ENCODE results near the gene SLC34A3.

DNA sequence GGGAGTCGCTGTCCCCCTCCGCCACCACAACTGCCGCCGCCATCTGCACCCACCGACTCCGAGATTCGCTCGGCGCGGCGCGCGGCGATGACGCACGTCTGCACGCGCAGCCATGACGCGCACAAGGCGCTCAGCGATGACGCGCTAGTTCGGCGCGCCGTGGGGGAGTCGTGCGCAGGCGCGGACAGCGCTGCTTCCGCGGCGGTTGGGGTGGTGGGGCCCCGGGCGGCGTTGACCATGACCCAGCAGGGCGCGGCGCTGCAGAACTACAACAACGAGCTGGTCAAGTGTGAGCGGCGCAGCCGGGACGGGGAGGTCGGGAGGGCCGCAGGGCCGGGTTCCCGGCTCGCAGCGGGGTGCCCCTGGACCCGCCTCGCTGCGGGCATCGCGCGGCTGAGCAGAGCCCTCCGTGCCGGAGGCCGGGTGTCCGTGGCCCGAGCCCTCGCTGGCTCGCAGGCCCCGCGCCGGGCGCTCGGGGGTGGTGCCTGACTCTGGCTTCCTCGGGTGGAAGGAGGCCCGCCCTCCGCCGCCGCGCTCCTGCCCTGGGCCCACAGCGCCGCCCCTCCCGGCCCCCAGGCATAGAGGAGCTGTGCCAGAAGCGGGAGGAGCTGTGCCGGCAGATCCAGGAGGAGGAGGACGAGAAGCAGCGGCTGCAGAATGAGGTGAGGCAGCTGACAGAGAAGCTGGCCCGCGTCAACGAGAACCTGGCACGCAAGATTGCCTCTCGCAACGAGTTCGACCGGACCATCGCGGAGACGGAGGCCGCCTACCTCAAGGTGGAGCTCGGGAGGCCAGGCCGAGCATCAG, 42.0 kb upstream of the SLC34A3 start, which contains the start of the genes ANAPC2 and SSNA1:
- TF ChIP-seq, protein P1, sequence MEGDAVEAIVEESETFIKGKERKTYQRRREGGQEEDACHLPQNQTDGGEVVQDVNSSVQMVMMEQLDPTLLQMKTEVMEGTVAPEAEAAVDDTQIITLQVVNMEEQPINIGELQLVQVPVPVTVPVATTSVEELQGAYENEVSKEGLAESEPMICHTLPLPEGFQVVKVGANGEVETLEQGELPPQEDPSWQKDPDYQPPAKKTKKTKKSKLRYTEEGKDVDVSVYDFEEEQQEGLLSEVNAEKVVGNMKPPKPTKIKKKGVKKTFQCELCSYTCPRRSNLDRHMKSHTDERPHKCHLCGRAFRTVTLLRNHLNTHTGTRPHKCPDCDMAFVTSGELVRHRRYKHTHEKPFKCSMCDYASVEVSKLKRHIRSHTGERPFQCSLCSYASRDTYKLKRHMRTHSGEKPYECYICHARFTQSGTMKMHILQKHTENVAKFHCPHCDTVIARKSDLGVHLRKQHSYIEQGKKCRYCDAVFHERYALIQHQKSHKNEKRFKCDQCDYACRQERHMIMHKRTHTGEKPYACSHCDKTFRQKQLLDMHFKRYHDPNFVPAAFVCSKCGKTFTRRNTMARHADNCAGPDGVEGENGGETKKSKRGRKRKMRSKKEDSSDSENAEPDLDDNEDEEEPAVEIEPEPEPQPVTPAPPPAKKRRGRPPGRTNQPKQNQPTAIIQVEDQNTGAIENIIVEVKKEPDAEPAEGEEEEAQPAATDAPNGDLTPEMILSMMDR (IDR thresholded peaks at IDR 0.05): peak; percentile 46
- TF ChIP-seq EZH2 (IDR thresholded peaks at IDR 0.05): no peak

Data from neural progenitor cell (in vitro differentiated cells).